ENCODE data around the gene LCT. TPM values are rescaled to one million over a fixed set of nuclear protein-coding genes. Genes with fewer than 3 reads are reported as not detected.
A peak's percentile ranks its signal among the peaks of the same experiment; 100 is the strongest.

Gene LCT
- total and polyA plus RNA-seq, 2 of the 13 experiments (the other 11 are each of a cell fraction or from before 2014, with no cell fraction given): not detected

DNA sequence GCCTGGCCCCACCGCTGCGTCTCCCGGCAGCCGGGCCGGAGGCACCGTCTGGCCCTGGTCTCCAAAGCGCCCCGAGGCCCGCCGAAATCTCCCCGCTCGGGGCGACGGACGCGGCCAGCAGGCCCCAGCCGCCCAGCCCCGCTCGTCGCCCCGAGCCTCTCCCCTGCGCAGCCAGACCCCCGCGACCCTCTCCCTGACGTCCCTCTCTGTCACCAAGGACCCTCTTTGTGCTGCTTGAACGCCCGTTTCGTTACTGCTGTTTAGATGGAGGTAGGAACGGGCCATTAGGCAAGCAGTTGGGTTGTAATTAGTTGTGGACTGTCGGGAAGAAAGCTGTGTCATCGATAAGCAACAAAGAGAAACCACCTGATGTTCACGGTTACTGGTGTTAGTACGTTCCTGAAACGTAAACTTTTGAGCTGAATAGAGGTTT lies 94.6 kb downstream of the LCT start (continued):
- TF ChIP-seq, protein P1, sequence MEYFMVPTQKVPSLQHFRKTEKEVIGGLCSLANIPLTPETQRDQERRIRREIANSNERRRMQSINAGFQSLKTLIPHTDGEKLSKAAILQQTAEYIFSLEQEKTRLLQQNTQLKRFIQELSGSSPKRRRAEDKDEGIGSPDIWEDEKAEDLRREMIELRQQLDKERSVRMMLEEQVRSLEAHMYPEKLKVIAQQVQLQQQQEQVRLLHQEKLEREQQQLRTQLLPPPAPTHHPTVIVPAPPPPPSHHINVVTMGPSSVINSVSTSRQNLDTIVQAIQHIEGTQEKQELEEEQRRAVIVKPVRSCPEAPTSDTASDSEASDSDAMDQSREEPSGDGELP (IDR thresholded peaks at IDR 0.05; ENCODE audit: borderline replicate concordance, low read depth): peak; percentile 36; the same call in 1 of the 2 replicates
- TF ChIP-seq FOXK2 (IDR thresholded peaks at IDR 0.05): peak; percentile 36
- TF ChIP-seq, protein P2, sequence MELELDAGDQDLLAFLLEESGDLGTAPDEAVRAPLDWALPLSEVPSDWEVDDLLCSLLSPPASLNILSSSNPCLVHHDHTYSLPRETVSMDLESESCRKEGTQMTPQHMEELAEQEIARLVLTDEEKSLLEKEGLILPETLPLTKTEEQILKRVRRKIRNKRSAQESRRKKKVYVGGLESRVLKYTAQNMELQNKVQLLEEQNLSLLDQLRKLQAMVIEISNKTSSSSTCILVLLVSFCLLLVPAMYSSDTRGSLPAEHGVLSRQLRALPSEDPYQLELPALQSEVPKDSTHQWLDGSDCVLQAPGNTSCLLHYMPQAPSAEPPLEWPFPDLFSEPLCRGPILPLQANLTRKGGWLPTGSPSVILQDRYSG (CRISPR knock-in tag; IDR thresholded peaks at IDR 0.05): no peak
- peak; percentile 82 for TF ChIP-seq ZFY (CRISPR knock-in tag; IDR thresholded peaks at IDR 0.05)
- TF ChIP-seq ZFP36 (IDR thresholded peaks at IDR 0.05; ENCODE audit: borderline replicate concordance, low read depth, low read length, partially characterized antibody): no peak
- peak; percentile 88 for TF ChIP-seq ZSCAN25 (CRISPR knock-in tag; IDR thresholded peaks at IDR 0.05)
- TF ChIP-seq MAFK (conservative IDR thresholded peaks at IDR 0.05 in 1 of 2, IDR thresholded peaks at IDR 0.05 in 1 of 2; ENCODE audit: low read length in 2 of 2): peak; percentile 56 to 60
- no peak for TF ChIP-seq TAF15 (IDR thresholded peaks at IDR 0.05; ENCODE audit: low read depth, low read length, poor library complexity, severe bottlenecking)
- peak; percentile 20; the same call in 1 of the 2 replicates for TF ChIP-seq THAP11 (CRISPR knock-in tag; IDR thresholded peaks at IDR 0.05)
- TF ChIP-seq KAT7 (CRISPR knock-in tag; IDR thresholded peaks at IDR 0.05; ENCODE audit: borderline replicate concordance): peak; percentile 94; the same call in 1 of the 2 replicates
- TF ChIP-seq, protein P3, sequence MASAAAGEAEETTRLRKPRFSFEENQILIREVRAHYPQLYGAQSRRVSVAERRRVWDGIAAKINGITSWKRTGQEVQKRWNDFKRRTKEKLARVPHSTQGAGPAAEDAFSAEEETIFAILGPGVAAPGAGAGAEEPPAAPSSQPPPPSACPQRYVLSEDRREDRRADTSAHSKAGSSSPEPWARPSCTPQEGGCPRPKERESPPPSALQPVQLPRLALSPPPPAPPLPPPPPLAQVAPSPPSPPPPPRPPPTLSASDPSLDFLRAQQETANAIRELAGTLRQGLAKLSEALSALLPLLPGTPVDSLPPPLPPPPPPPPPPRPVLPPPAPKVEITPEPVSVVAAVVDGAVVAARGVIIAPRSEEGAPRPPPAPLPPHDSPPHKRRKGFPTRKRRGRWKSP (CRISPR knock-in tag; IDR thresholded peaks at IDR 0.05): peak; percentile 17; the same call in 1 of the 2 replicates
- no peak; the same call in 1 of the 2 replicates for TF ChIP-seq TOPORS (CRISPR knock-in tag; IDR thresholded peaks at IDR 0.05)
- 0 out of 2 replicates have a peak, but pooled peaks have one; percentile 11 for TF ChIP-seq ZBTB42 (CRISPR knock-in tag; IDR thresholded peaks at IDR 0.05)
- TF ChIP-seq ZSCAN12 (CRISPR knock-in tag; IDR thresholded peaks at IDR 0.05): 0 out of 2 replicates have a peak, but pooled peaks have one; percentile 12
- peak; percentile 50; the same call in 1 of the 2 replicates for TF ChIP-seq ZFP37 (CRISPR knock-in tag; IDR thresholded peaks at IDR 0.05; ENCODE audit: borderline replicate concordance)
- TF ChIP-seq CC2D1A (CRISPR knock-in tag; IDR thresholded peaks at IDR 0.05): peak; percentile 50; the same call in 1 of the 2 replicates
- TF ChIP-seq POLR2A (IDR thresholded peaks at IDR 0.05; ENCODE audit: insufficient read depth in 1 of 2, low read depth in 2 of 2, low read length in 2 of 2): peak in 1 of 2 experiments; percentile 64; a peak in 2 of 4 replicates
- TF ChIP-seq, protein P4, sequence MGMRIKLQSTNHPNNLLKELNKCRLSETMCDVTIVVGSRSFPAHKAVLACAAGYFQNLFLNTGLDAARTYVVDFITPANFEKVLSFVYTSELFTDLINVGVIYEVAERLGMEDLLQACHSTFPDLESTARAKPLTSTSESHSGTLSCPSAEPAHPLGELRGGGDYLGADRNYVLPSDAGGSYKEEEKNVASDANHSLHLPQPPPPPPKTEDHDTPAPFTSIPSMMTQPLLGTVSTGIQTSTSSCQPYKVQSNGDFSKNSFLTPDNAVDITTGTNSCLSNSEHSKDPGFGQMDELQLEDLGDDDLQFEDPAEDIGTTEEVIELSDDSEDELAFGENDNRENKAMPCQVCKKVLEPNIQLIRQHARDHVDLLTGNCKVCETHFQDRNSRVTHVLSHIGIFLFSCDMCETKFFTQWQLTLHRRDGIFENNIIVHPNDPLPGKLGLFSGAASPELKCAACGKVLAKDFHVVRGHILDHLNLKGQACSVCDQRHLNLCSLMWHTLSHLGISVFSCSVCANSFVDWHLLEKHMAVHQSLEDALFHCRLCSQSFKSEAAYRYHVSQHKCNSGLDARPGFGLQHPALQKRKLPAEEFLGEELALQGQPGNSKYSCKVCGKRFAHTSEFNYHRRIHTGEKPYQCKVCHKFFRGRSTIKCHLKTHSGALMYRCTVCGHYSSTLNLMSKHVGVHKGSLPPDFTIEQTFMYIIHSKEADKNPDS (CRISPR knock-in tag; IDR thresholded peaks at IDR 0.05): 0 out of 2 replicates have a peak, but pooled peaks have one; percentile 12
- TF ChIP-seq SP5 (CRISPR knock-in tag; IDR thresholded peaks at IDR 0.05; ENCODE audit: borderline replicate concordance, low read depth): 0 out of 2 replicates have a peak, but pooled peaks have one; percentile 17
- TF ChIP-seq ZBTB8A (CRISPR knock-in tag; IDR thresholded peaks at IDR 0.05; ENCODE audit: borderline replicate concordance, low read depth): no peak
- TF ChIP-seq NCOA1 (CRISPR knock-in tag; IDR thresholded peaks at IDR 0.05): peak; percentile 8; the same call in 1 of the 2 replicates
- no peak for TF ChIP-seq KDM4B (CRISPR knock-in tag; IDR thresholded peaks at IDR 0.05)
- TF ChIP-seq CEBPB (IDR thresholded peaks at IDR 0.05; ENCODE audit: borderline replicate concordance, low read depth, low read length): 0 out of 2 replicates have a peak, but pooled peaks have one; percentile 12

Data from HepG2 (cell line).